SK-MEL-5 (cell line): ENCODE results near the gene CCDC144A. TPM values are rescaled to one million over a fixed set of nuclear protein-coding genes. Genes with fewer than 3 reads are reported as not detected.
"Not testable (repeated sequence)": the region's sequence is repeated elsewhere in the genome, so short reads cannot be mapped to it uniquely, and the experiment has no call there.

ENCODE experiments used
- DNase-seq: peaks from one replicate; pipeline ENCODE4 v3.0.0-alpha.2; 2016; ENCODE audit warnings: low read depth, low spot score
- in situ Hi-C: cut with HindIII; loops from 2 replicates; pipeline ENCODE4 v1.10.0; 2016; ENCODE audit warnings: low sequenced_read_pairs, high pct_unique_total_duplicates, low pct_unique_long_range_greater_than_20kb
- polyA plus RNA-seq, 2 experiments: library from polyadenylated mRNA; depleted of rRNA; stranded (reverse); fragments of >200 nt; gene quantifications; 2 replicates each; pipeline ENCODE4 v1.2.3, GENCODE V29; 2015
- total RNA-seq: library from RNA; depleted of rRNA; stranded (reverse); fragments of >200 nt; shearing (Covaris generic); gene quantifications from 2 replicates; pipeline ENCODE4 v1.2.3, GENCODE V29; 2014; rRNA removed

The CCDC144A gene, protein sequence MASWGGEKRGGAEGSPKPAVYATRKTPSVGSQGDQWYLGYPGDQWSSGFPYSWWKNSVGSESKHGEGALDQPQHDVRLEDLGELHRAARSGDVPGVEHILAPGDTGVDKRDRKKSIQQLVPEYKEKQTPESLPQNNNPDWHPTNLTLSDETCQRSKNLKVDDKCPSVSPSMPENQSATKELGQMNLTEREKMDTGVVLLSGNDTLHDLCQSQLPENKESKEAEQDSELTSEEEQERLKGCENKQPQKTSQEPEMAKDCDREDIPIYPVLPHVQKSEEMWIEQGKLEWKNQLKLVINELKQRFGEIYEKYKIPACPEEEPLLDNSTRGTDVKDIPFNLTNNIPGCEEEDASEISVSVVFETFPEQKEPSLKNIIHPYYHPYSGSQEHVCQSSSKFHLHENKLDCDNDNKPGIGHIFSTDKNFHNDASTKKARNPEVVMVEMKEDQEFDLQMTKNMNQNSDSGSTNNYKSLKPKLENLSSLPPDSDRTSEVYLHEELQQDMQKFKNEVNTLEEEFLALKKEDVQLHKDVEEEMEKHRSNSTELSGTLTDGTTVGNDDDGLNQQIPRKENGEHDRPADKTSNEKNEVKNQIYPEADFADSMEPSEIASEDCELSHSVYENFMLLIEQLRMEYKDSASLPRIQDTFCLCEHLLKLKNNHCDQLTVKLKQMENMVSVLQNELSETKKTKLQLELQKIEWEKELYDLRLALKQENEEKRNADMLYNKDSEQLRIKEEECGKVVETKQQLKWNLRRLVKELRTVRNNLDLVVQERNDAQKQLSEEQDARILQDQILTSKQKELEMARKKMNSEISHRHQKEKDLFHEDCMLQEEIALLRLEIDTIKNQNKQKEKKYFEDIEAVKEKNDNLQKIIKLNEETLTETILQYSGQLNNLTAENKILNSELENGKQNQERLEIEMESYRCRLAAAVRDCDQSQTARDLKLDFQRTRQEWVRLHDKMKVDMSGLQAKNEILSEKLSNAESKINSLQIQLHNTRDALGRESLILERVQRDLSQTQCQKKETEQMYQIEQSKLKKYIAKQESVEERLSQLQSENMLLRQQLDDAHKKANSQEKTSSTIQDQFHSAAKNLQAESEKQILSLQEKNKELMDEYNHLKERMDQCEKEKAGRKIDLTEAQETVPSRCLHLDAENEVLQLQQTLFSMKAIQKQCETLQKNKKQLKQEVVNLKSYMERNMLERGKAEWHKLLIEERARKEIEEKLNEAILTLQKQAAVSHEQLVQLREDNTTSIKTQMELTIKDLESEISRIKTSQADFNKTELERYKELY (N-terminal part only)
- 0.61 TPM in 1 of 2 replicates, not detected in the other for total RNA-seq
- polyA plus RNA-seq (2015; cell fraction: cytosol; rRNA removed) = 0.07 TPM in 1 of 2 replicates, not detected in the other
- polyA plus RNA-seq (2015; cell fraction: nucleus; rRNA removed) = 5.3 TPM in 1 of 2 replicates, not detected in the other

DNA sequence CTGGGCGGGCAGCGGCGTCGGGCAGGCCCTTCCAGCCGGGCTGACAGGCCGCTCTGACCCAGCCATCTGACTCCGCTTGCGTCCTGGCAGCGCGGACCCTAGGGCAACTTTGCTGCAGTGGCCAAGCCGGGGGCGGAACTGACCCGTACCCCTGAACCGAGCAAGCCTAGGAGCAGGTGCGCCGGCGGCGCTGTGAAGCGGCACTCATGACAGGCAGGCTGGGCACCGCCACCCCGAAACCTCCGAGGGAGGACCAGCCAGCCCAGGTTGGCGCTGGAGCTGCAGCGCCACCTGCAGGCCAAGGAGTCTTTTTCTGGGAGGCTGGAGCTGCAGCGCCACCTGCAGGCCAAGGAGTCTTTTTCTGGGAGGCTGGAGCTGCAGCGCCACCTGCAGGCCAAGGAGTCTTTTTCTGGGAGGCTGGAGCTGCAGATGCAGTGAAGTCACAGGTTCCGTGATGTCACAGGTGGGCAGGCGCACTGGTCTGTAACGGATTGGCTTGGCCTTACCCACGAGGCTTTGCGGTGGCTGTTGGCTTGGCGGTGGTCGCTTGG, at the start of gene CCDC144A:
CCDC144A (plus strand) TSS at position 511 of the 551 bp plus-strand sequence. CDS start 160 bp downstream, outside the sequence.
- DNase-seq, in situ Hi-C loops: not testable (repeated sequence)

DNA sequence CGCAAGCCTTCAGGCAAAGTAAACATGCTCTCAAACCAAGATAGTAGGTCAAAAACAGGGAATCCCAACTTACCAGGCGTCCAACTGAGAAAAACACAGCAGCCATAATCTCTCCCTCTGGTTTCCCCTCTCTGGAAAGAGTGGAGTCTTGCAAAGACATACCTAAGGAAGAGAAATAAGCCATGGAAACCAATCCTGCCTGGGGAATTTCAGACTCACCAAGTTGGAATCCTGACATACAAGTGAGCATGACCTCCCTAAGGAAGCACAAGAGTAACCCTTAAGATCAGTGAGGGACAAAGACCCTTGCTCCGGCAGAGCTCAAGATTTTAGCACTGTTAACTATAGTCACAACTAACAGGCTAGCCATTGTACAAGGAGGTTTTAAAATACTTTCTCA, 40.5 kb upstream of the CCDC144A start:
- in situ Hi-C loops = no loop called here
- DNase-seq = no peak

DNA sequence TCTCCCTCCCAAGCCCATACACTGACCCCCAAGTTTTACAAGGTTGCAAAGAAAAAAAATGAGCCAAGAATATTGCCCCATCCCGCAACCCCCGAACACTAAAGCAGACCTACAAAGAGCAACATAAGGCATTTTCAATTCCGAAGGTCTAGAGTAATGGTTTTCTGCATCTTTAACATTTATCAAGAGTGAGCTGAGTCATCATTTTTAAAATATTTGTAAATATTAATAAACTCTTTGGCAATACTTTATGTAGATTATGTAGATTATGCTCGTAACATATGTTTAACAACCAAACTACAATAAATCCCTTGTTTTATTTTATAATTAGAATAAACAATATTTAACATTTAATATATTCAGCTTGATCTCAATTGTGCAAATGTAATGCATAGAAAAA, 37.8 kb upstream of the CCDC144A start:
- in situ Hi-C loops = no loop called here
- no peak for DNase-seq

DNA sequence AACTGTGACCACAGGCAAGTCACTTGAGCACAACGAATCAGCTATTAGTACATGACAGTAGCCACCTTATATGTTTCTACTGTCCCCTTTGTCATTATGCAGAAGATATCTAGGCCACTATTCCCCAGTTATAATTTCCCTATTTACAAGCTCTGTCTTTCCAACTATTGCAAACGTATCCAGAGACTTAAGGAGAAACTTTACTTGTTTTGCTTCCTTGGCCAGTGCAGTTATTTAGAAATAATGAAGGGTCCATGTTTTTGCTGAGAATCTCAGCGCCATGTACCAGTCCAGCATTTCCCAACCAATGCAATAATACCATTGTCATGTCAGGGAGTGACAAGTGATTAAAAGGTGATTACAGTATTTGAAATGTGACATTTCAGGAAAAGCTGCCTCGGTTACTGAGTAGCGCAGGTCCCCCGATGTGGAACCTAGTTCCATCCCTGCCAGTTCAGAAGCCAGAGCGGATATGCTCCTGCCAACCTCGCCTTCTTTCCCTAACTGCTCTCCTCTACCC, 37.1 kb upstream of the CCDC144A start:
- no peak for DNase-seq
- in situ Hi-C loops = no loop called here

DNA sequence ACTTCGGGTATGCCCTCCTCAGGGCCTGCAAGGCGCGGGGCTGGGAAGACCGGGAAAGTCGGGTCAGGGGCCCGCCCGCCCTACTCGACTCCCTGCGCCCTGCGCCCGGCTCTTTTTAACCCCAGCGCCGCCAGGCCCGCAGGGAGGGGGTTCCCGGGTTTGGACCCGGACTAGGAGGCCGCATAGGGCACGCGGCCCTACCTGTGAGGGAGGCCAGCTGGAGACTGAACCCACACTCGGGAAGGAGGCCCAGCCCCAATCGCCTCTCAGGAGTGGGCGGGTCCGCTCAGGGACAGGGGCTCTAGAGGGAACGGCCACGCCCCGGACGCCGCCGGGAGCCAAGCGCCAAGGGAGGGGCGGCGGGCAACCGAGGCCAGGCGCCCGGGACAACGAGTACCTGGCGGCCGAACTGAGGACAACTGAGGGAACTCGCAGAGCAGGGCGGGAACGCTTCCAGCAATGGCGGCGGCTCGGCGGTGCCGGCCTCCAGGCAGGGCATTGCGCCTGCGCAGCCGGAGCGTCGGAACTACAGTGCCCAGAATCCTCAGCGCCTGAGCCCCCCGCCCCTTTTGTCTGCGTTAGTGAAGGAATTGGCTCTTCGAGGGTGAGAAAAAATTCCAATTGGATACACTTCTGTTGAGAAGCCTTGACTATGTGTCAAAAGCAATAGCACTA, 36.5 kb upstream of the CCDC144A start, which contains the start of gene ZNF624:
ZNF624 (minus strand) TSS at position 484 of the 675 bp plus-strand sequence.
- DNase-seq = peak; percentile 94
- in situ Hi-C loops = no loop called here

DNA sequence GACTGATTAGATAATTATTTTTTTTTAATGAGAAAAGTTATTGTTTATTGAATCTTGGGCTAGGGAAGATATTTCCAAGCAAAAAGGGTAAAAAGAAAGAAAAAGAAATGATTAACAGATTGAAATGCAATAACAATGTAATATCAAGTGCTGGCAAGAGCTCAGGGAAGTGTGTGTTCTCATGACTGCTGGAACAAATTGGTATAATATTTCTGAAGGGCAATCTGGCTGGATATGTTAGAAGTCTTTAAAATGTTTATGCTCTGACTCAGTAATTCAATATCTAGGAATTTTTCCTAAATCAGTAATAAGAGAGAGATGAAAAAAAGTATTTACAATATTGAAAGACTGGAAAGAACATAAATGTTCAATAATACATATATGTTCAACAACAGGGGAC, 28.8 kb upstream of the CCDC144A start:
- in situ Hi-C loops = no loop called here
- no peak for DNase-seq

DNA sequence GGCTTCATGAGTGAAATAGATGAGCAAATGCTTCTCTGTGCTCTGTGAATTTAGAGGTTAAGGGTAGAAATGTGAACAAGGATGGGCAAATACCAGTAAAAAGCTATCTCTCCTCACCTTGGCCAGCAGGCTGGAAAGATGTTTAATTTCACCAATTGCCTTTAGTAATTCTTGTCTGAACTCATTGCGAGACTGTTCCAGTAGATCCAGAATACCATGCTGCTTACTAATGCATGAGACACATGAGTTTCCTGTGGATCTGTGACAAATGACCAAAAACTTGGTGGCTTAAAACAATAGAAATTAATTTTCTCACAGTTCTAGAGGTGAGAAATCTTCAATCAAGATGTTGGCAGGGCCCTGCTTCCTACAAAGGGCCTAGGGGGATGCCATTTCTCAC, 27.1 kb upstream of the CCDC144A start:
- DNase-seq = no peak
- in situ Hi-C loops = no loop called here

DNA sequence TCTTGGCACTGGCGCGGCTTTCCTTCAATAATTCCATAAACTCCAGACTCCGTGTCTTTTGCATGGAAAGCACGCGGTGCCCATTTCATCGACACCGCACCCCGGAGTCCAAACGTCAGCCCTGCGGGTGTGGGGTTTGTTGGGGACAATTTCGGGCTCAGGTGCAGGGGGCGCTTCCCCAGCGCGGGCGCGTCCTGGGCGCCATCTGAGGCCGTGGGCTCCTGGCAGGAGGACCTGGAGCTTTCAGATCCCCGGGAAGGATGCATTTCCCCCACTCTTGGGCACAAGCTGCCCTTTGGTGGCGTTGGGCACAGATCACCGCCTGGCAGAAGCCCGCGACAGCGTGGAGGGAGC, 23.5 kb upstream of the CCDC144A start:
- in situ Hi-C loops, DNase-seq: not testable (repeated sequence)

DNA sequence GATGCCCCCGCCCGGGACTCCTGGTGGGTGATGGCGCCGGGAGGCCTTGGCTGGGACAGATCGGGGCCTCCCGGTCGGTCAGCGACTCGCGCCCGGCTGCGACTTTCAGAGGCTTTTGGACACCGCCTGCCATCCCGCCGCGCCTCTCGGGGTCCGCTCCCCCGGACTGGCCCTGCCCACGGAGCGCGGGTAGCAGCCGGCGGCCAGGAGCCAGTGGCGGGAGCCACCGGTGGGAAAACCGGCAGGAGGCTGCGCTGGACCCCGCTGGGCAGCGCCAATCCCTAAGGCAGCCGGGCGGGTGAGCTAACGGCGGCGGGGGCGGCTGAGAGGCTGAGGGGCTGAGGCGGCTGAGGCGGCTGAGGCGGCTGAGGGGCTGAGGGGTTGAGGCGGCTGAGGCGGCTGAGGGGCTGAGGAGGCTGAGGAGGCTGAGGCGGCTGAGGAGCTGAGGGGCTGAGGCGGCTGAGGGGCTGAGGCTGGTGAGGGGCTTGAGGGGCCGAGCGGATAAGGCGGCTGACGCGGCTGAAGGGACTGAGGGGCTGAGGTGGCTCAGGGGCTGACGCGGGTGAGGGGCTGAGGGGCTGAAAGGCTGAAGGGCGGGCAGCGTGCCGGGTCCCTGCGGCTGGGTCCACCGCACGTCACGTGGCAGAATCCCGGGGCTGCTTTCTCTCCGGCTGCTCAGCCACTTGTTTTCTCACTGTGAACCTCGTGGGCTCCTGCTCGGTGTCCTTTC, 23.0 kb upstream of the CCDC144A start:
- in situ Hi-C loops, DNase-seq: not testable (repeated sequence)

DNA sequence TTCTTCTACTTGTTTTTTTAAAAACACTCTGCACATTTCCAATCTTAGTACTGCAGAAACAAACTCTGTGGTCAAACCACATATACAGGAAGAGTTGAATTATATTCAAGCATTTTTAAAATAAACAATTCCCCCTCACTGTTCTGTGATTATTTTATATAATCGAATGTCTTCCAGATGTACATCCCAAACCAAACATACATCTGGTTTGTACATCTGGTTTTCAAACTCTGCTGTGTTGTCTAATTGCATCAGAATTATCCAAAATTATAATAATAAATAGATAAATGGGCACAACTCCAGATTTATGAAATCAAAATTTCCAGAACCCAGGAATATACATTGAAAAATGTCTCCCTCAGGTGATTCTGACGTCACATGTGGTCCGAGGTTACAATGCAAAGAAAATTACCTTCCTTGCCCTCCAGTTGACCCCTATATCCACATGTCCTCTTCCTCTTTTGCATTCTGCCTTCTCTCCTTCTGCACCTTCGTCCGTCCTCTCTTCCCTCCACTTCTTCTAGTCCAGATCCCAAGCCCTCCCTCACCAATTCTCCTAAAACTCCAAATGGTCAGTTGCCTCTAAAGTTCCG, 13.3 kb upstream of the CCDC144A start:
- no peak for DNase-seq
- in situ Hi-C loops = no loop called here

DNA sequence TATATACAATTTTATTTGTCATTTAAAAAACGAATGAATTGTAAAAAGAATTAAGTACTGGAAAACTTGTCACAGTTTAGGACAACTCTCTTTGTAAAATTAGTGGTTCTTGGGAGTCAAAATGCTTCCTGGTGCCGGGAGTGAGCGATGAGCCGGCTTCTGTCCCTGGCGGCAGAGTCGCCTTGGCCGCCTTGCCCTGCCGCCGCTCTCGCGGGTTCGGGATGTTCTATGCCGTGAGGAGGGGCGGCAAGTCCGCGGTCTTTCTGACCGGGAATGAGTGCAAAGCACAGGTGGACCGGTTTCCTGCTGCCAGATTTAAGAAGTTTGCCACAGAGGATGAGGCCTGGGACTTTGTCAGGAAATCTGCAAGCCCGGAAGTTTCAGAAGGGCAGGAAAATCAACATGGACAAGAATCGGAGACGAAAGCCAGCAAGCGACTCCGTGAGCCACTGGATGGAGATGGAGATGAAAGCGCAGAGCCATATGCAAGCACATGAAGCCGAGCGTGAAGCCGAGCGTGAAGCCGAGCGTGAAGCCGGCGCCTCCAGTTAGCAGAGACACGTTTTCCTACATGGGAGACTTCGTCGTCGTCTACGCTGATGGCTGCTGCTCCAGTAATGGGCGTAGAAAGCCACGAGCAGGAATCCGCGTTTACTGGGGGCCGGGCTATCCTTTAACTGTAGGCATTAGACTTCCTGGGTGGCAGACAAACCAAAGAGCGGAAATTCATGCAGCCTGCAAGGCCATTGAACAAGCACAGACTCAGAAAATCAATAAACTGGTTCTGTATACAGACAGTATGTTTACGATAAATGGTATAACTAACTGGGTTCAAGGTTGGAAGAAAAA, 6.5 kb upstream of the CCDC144A start:
- DNase-seq, in situ Hi-C loops: not testable (repeated sequence)

DNA sequence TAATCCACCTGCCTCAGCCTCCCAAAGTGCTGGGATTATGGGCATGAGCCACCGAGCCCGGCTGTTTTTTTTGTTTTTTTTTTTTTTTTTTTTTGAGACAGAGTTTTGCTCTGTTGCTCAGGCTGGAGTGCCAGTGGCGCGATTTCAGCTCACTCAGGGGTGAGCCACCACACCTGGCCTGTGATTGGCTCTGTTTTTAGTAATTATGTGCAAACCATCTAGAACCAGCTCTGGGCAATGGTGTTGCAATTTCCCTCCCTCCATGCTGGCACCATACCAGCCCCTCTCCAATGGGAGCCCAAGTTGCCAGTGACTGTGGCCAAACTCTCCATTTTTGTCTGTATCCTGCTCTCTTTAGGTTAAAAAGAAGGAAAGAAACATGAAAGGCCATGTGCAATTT, 4.0 kb upstream of the CCDC144A start:
- DNase-seq, in situ Hi-C loops: not testable (repeated sequence)

DNA sequence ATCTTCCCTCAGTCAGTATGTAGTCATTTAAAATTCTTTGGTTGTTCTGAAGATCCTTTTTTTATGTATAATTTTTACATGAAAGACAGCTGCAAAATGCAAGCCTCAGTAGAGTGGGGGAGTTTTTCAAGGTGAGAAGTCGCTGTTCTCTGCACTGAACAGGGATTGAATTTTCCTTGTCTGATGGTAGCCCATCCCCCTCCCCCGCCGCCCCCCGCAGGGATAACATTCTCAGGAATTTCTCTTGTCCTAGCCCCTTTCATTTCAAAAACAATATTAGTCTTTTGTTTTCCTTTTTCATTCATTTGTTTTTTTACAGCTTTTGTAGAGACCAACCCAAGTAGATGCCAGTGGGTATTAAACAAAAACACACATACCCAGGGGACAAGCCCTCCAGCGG, 2.9 kb upstream of the CCDC144A start:
- DNase-seq, in situ Hi-C loops: not testable (repeated sequence)

DNA sequence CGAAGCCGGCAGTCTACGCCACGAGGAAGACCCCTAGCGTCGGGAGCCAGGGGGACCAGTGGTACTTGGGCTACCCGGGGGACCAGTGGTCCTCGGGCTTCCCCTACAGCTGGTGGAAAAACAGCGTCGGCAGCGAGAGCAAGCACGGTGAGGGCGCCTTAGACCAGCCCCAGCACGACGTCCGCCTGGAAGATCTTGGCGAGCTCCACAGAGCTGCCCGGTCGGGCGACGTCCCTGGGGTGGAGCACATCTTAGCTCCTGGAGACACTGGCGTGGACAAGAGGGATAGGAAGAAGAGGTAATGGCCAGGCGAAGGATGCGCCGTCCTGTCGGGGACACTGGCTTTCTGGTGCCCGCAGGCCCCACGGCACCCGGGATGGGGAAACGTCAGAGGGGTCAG, 406 bp downstream of the CCDC144A start:
- in situ Hi-C loops, DNase-seq: not testable (repeated sequence)

DNA sequence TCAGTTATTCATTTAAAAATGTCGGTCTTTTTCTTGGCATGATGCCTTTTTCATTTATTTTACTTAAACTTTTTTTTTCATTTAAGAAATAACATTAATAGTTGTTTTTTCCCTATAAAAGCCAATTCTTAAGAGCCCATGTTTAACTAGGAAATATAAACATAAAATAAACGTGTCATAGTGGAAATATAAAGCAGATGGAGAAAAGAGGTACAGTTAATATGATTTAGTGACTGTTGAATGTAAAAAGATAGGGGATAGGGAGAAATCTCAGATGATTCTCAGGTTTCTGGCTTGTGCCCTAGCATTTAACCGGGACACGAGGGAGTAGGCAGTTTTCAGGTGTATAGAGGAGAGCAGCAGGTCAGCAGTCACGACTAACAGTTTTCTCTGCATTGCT, 7.6 kb downstream of the CCDC144A start:
- DNase-seq, in situ Hi-C loops: not testable (repeated sequence)
